Kidney (tissue), 14 donors: ENCODE results near the gene C13orf46. TPM values are rescaled to one million over a fixed set of nuclear protein-coding genes. Genes with fewer than 3 reads are reported as not detected.

Experiments
- DNase-seq, 5 donors: peaks; one replicate each; pipeline ENCODE4 v3.0.0-alpha.2; 2013 to 2020
- FAIRE-seq: peaks from 2 replicates; lab custom pipeline; 2012; peaks lifted over from hg19 to GRCh38; lab: Jason Lieb, UNC
- H3K27ac ChIP-seq, 2 donors: one replicate each; pipeline ENCODE4 v1.7.0; 2013; ENCODE audit warnings: low read depth in 2 of 2, low read length in 2 of 2, inconsistent platforms in 1 of 2
- H3K27me3 ChIP-seq: one replicate; pipeline ENCODE4 v1.7.1; 2013; ENCODE audit warnings: low read length, inconsistent platforms; ENCODE audit not compliant: control insufficient read depth, insufficient read depth
- H3K36me3 ChIP-seq, 3 donors: one replicate each; pipeline versions ENCODE4 v1.7.0 to v1.7.1; 2013; ENCODE audit warnings: low read length in 3 of 3, control low read depth in 1 of 3, inconsistent platforms in 1 of 3; ENCODE audit not compliant: insufficient read depth in 3 of 3, control insufficient read depth in 2 of 3
- H3K4me1 ChIP-seq, 3 donors: one replicate each; pipeline versions ENCODE4 v1.7.0 to v1.7.1; 2013; ENCODE audit warnings: low read length in 3 of 3, inconsistent platforms in 1 of 3, low read depth in 1 of 3; ENCODE audit not compliant: control insufficient read depth in 2 of 3, insufficient read depth in 2 of 3
- H3K4me3 ChIP-seq, 3 donors: one replicate each; pipeline versions ENCODE4 v1.7.0 to v1.8.1; 2013; ENCODE audit warnings: low read length in 3 of 3, control low read depth in 1 of 3, inconsistent platforms in 1 of 3
- H3K9ac ChIP-seq, 3 donors: one replicate each; pipeline versions ENCODE4 v1.7.0 to v1.7.1; 2013; ENCODE audit warnings: low read length in 3 of 3, control low read depth in 1 of 3, inconsistent platforms in 1 of 3
- H3K9me3 ChIP-seq, 3 donors: one replicate each; pipeline versions ENCODE4 v1.7.0 to v1.7.1; 2013; ENCODE audit warnings: low read length in 3 of 3, control low read depth in 1 of 3, inconsistent platforms in 1 of 3; ENCODE audit not compliant: control insufficient read depth in 2 of 3, insufficient read depth in 1 of 3
- CTCF ChIP-seq: IDR thresholded peaks from 3 replicates; pipeline ENCODE4 v1.5.1; 2012; ENCODE audit warnings: mild to moderate bottlenecking, moderate library complexity, borderline replicate concordance; ENCODE audit not compliant: insufficient read depth; ENCODE audit errors: extremely low read depth
- intact Hi-C: fragments of 100-400 bp; cut with DNase I; formaldehyde crosslinking; loops from one replicate; pipeline ENCODE4 v1.11.1; 2022
- polyA plus RNA-seq: library from polyadenylated mRNA; stranded (reverse); fragments of 350-450 nt; fragmentation: Illumina TruSeq; extraction: RNeasy Lipid Tissue Mini Kit (QIAGEN cat#74804); gene quantifications from one replicate; pipeline ENCODE4 v1.2.3, GENCODE V29; 2014; ENCODE audit warnings: low read depth, low replicate concordance; ENCODE audit not compliant: insufficient read depth
- total RNA-seq: library from RNA; stranded (reverse); fragmentation: NEBNext Ultra II Directional; extraction: Animal tissue kit (Norgen Biotek cat#: 25700); gene quantifications from one replicate; pipeline ENCODE4 v1.2.1, GENCODE V29; 2021
- donor health status: control.
- donor health status: control.
- donor health status: control.
- donor health status: control.
- donor health status: control.
- donor health status: DM: yes; HTN: yes; CAD: no.
- donor health status: Normal renal cell carcinoma (clear cell type).

C13orf46 gene
- total and polyA plus RNA-seq, 2 donors from 2014 or later, result 1.1 TPM; not detected in 1

DNA sequence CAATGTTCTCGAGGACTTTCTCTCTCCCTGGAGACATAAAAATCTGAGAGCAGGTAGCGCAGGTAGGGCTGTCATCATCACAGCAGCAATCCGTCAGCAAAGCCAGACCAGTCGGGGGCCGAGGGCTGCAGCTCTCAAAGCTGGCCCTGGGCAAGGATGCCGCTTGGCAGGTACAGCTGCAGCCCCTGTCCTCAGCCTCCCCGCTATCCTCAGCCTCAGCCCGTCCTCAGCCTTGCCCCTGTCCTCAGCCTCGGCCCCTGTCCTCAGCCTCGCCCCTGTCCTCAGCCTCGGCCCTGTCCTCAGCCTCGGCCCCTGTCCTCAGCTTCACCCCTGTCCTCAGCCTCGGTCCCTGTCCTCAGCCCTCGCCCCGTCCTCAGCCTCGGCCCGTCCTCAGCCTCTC, 10.9 kb downstream of the C13orf46 start:
- TF ChIP-seq CTCF, result no peak
- Histone ChIP-seq H3K36me3 (peaks cover 0 to 2% (median 0%) of the 10 kb centered on the region in 3 donors), H3K4me1 (no peaks in the 10 kb centered on the region), H3K4me3 (no peak overlapping the region), H3K27me3 (no peaks in the 10 kb centered on the region), H3K9me3 (peaks cover 0 to 11% (median 0%) of the 10 kb centered on the region in 3 donors), H3K9ac (no peak overlapping the region), H3K27ac (no peak overlapping the region)
- intact Hi-C loops, result no loop called here
- DNase-seq, result peak in 1 of 5 donors; percentile 44
- no peak for FAIRE-seq

DNA sequence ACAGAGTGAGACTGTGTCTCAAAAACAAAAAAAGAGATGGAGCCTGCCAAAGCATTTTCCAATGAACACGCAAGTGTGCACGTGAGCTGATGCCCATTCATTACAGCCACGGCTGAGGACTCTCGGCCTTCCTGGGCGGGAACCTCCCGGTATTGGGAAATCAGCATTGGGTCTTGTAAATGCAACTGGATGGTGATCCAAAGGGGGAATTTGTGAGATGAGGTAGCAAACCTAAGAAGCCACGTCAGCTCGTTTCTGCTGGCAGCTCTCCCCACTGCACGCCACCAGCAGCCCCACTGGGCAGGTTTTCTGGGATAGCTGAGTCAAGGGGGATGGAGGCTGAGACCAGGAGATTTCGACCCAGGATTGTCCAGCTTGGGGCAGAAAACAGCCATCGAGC, 11.5 kb downstream of the C13orf46 start:
- intact Hi-C loops, result no loop called here
- no peaks in the 10 kb centered on the region for H3K27me3 ChIP-seq
- DNase-seq (peak in 1 of 5 donors; percentile 11), FAIRE-seq (no peak)
- H3K4me3 ChIP-seq, result no peak overlapping the region
- peaks cover 0 to 11% (median 0%) of the 10 kb centered on the region in 3 donors for H3K9me3 ChIP-seq
- no peak overlapping the region for H3K9ac ChIP-seq
- H3K36me3 ChIP-seq, result peaks cover 0 to 2% (median 0%) of the 10 kb centered on the region in 3 donors
- no peak overlapping the region for H3K27ac ChIP-seq
- no peak for TF ChIP-seq CTCF
- H3K4me1 ChIP-seq, result no peaks in the 10 kb centered on the region

GRCh38 chr13:113960276-113960948, 13.5 kb downstream of the C13orf46 start:
- no peaks in the 10 kb centered on the region for H3K36me3 ChIP-seq
- no peaks in the 10 kb centered on the region for H3K27me3 ChIP-seq
- H3K27ac ChIP-seq, result no peak overlapping the region
- no peaks in the 10 kb centered on the region for H3K4me1 ChIP-seq
- TF ChIP-seq CTCF, result no peak
- intact Hi-C loops, result no loop called here
- FAIRE-seq, result no peak
- H3K9ac ChIP-seq, result no peak overlapping the region
- H3K9me3 ChIP-seq, result peaks cover 0 to 11% (median 0%) of the 10 kb centered on the region in 3 donors
- DNase-seq, result no peak
- no peak overlapping the region for H3K4me3 ChIP-seq
